Esophagus (tissue), 2 donors: ENCODE measurements around the gene PTGDR2. TPM values are rescaled to one million over a fixed set of nuclear protein-coding genes. Genes with fewer than 3 reads are reported as not detected.

ENCODE experiments used
- H3K27ac ChIP-seq, 2 donors: one replicate each; pipeline ENCODE4 v1.5.1; 2013; ENCODE audit warnings: low read depth in 2 of 2, mild to moderate bottlenecking in 2 of 2, inconsistent platforms in 1 of 2, low read length in 1 of 2, moderate library complexity in 1 of 2
- H3K27me3 ChIP-seq, 2 donors: one replicate each; pipeline ENCODE4 v1.6.1; 2013; ENCODE audit warnings: low read length in 2 of 2, control low read depth in 1 of 2, mild to moderate bottlenecking in 1 of 2; ENCODE audit not compliant: insufficient read depth in 2 of 2, control insufficient read depth in 1 of 2
- H3K36me3 ChIP-seq, 2 donors: one replicate each; pipeline ENCODE4 v1.6.1; 2013; ENCODE audit warnings: low read length in 1 of 2; ENCODE audit not compliant: control insufficient read depth in 2 of 2, insufficient read depth in 2 of 2
- H3K4me1 ChIP-seq, 2 donors: one replicate each; pipeline ENCODE4 v1.6.1; 2013; ENCODE audit warnings: low read length in 1 of 2; ENCODE audit not compliant: control insufficient read depth in 2 of 2, insufficient read depth in 2 of 2
- H3K4me3 ChIP-seq, 2 donors: one replicate each; pipeline ENCODE4 v1.5.1; 2013; ENCODE audit warnings: low read length in 2 of 2, mild to moderate bottlenecking in 2 of 2, low read depth in 1 of 2, moderate library complexity in 1 of 2
- H3K9me3 ChIP-seq, 2 donors: one replicate each; pipeline ENCODE4 v1.6.1; 2013; ENCODE audit warnings: mild to moderate bottlenecking in 2 of 2, low read depth in 1 of 2, low read length in 1 of 2, moderate library complexity in 1 of 2; ENCODE audit not compliant: control insufficient read depth in 2 of 2, insufficient read depth in 1 of 2
- WGBS, 2 donors: extraction: QIAGEN DNeasy Blood & Tissue Kit; methylation state at CpG; one replicate each; pipeline ENCODE4 v1.1.7; 2013; 5-methylcytosine and 5-hydroxymethylcytosine counted together
- polyA plus RNA-seq, 2 donors: library from polyadenylated mRNA; stranded (reverse); fragments of 200-250 nt; gene quantifications; one replicate each; pipeline ENCODE4 v1.2.3, GENCODE V29; 2013
- donor health status: healthy with polysubstance abuse.
- donor health status: Bipolar disorder and iron deficiency.

PTGDR2 gene
- polyA plus RNA-seq = under 1 TPM; 0.26 to 0.41 TPM

GRCh38 chr11:60855726-60856633, at the start of gene PTGDR2:
TSS of gene PTGDR2 (minus strand) at chr11:60855950. CDS start at chr11:60853722, 2,228 bp downstream.
- peak within 1 kb of the TSS in 1 of 2 donors; percentile 5 for H3K4me3 ChIP-seq
- no peaks in the 10 kb centered on the region for H3K4me1 ChIP-seq
- WGBS, 2 donors = 43 to 50% methylated on average over 14 of the region's 14 CpGs
- peaks cover 0 to 8% of the 10 kb centered on the region in 2 donors for H3K9me3 ChIP-seq
- H3K27ac ChIP-seq = no peak within 1 kb of the TSS
- no peaks in the 10 kb centered on the region for H3K27me3 ChIP-seq
- H3K36me3 ChIP-seq = peaks cover 0 to 16% of the 10 kb centered on the region in 2 donors

GRCh38 chr11:60905047-60905446, 49.3 kb upstream of the PTGDR2 start:
- Histone ChIP-seq H3K4me3 (peak overlapping the region in 1 of 2 donors; percentile 72), H3K4me1 (no peaks in the 10 kb centered on the region), H3K9me3 (no peaks in the 10 kb centered on the region), H3K27me3 (no peaks in the 10 kb centered on the region), H3K27ac (no peak overlapping the region), H3K36me3 (peaks cover 9 to 33% of the 10 kb centered on the region in 2 donors)
- 27 to 39% methylated on average over 6 of the region's 6 CpGs for WGBS, 2 donors

GRCh38 chr11:60902625-60903024, 46.9 kb upstream of the PTGDR2 start:
- no peak overlapping the region for H3K27ac ChIP-seq
- no peaks in the 10 kb centered on the region for H3K4me1 ChIP-seq
- no peaks in the 10 kb centered on the region for H3K27me3 ChIP-seq
- WGBS, 2 donors = 89 to 93% methylated on average over 11 of the region's 11 CpGs
- H3K9me3 ChIP-seq = no peaks in the 10 kb centered on the region
- H3K36me3 ChIP-seq = peaks cover 19 to 48% of the 10 kb centered on the region in 2 donors
- no peak overlapping the region for H3K4me3 ChIP-seq

- no peaks in the 10 kb centered on the region for H3K27me3 ChIP-seq
- H3K4me3 ChIP-seq = no peak overlapping the region
- H3K27ac ChIP-seq = no peak overlapping the region
- 80 to 88% methylated on average over 13 of the region's 13 CpGs for WGBS, 2 donors
- no peaks in the 10 kb centered on the region for H3K4me1 ChIP-seq
- H3K9me3 ChIP-seq = no peaks in the 10 kb centered on the region
- H3K36me3 ChIP-seq = peaks cover 25 to 57% of the 10 kb centered on the region in 2 donors
These were observed 45.1 kb upstream of the PTGDR2 start for GRCh38 chr11:60900673-60901404.

DNA sequence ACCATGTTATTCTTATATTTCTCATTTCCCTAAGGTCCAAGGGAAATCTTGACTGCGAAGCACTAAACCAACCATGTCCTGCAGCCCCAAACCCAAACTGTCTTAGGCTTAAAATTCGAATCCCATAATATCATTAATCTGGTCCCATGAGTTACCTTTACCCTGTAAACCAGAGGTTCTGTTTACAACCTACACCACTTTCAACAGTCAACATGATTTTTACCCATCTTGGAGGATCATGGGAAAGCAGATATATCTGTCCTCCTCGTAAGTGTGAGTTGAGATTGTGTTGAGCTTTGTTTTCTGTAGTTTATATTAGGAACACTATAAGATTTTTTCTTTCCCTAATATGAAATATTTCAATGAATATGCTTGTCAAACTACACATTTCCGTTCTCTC, 44.2 kb upstream of the PTGDR2 start:
- Histone ChIP-seq H3K36me3 (peaks cover 28 to 57% of the 10 kb centered on the region in 2 donors), H3K4me1 (no peaks in the 10 kb centered on the region), H3K27me3 (no peaks in the 10 kb centered on the region), H3K9me3 (no peaks in the 10 kb centered on the region), H3K27ac (no peak overlapping the region), H3K4me3 (no peak overlapping the region)
- WGBS, 2 donors = 69 to 72% methylated on average over 4 of the region's 4 CpGs

GRCh38 chr11:60899046-60899936, 43.5 kb upstream of the PTGDR2 start:
- Histone ChIP-seq H3K36me3 (peaks cover 31 to 57% of the 10 kb centered on the region in 2 donors), H3K9me3 (no peaks in the 10 kb centered on the region), H3K27ac (no peak overlapping the region), H3K27me3 (no peaks in the 10 kb centered on the region), H3K4me3 (no peak overlapping the region), H3K4me1 (no peaks in the 10 kb centered on the region)
- WGBS, 2 donors = 59% methylated on average over 12 of the region's 12 CpGs

DNA sequence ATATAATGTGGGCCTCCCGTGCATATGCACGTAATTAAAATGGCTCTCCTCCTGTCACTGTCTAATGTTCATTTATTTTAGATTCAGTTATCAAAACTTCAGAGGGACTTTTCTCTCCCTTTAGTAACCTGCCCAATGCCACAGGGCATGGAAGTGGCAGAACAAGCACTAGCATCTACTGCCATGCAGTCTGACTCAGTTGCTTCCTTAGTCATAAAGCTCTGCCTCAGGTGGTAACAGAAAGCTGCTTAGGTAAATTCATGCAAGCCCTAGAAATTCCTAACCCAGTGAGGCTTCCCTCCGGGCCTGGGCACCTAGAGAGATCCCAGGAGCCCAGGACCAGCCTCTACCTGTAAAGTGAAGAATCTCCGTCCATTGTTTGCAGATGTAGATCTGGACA, 41.7 kb upstream of the PTGDR2 start:
- Histone ChIP-seq H3K9me3 (no peaks in the 10 kb centered on the region), H3K4me3 (no peak overlapping the region), H3K27ac (no peak overlapping the region), H3K27me3 (no peaks in the 10 kb centered on the region), H3K4me1 (no peaks in the 10 kb centered on the region), H3K36me3 (peaks cover 31 to 45% of the 10 kb centered on the region in 2 donors)
- 87 to 89% methylated on average over 4 of the region's 4 CpGs for WGBS, 2 donors

GRCh38 chr11:60895687-60896086, 39.9 kb upstream of the PTGDR2 start:
- Histone ChIP-seq H3K36me3 (peaks cover 22 to 36% of the 10 kb centered on the region in 2 donors), H3K27me3 (no peaks in the 10 kb centered on the region), H3K4me1 (no peaks in the 10 kb centered on the region), H3K27ac (no peak overlapping the region), H3K4me3 (no peak overlapping the region), H3K9me3 (no peaks in the 10 kb centered on the region)
- 84 to 91% methylated on average over 5 of the region's 5 CpGs for WGBS, 2 donors
